Measurements from ENCODE around the gene LMO7. TPM values are rescaled to one million over a fixed set of nuclear protein-coding genes. Genes with fewer than 3 reads are reported as not detected.

Gene LMO7
- total and polyA plus RNA-seq, 11 donors = 195 to 573 (median 425) TPM

- 13 to 18% (median 16%) methylated on average over 11 of the region's 11 CpGs for WGBS, 4 donors
Measured at GRCh38 chr13:75876142-75877050, 240.3 kb downstream of the LMO7 start.

GRCh38 chr13:75877071-75877470 lies 240.9 kb downstream of the LMO7 start:
- no peaks in the 10 kb centered on the region for H3K9me3 ChIP-seq
- 93 to 98% (median 95%) methylated on average over 3 of the region's 3 CpGs for WGBS, 4 donors
- H3K4me1 ChIP-seq = peaks cover 0 to 8% (median 0%) of the 10 kb centered on the region in 12 donors
- DNase-seq (no peak), ATAC-seq (no peak)
- no peaks in the 10 kb centered on the region for H3K36me3 ChIP-seq
- no peak for TF ChIP-seq POLR2A (IDR thresholded peaks at IDR 0.05)
- TF ChIP-seq CTCF (IDR thresholded peaks at IDR 0.05) = no peak
- H3K27ac ChIP-seq = no peak overlapping the region
- no peak overlapping the region for H3K4me3 ChIP-seq
- intact Hi-C loops (cut with DNase I) = loop anchor here (2.0 to 10.0 kb wide), 13 partner anchors 138 to 1108 kb away; no protein-coding TSS in a partner anchor
- no peaks in the 10 kb centered on the region for H3K27me3 ChIP-seq

More at GRCh38 chr13:75876142-75877050, 240.3 kb downstream of the LMO7 start:
- Histone ChIP-seq H3K36me3 (no peaks in the 10 kb centered on the region), H3K4me1 (peaks cover 0 to 8% (median 0%) of the 10 kb centered on the region in 12 donors), H3K9me3 (no peaks in the 10 kb centered on the region), H3K27me3 (no peaks in the 10 kb centered on the region), H3K27ac (no peak overlapping the region), H3K4me3 (no peak overlapping the region)
- TF ChIP-seq POLR2A (IDR thresholded peaks at IDR 0.05) (no peak), CTCF (IDR thresholded peaks at IDR 0.05) (peak; percentile 86 to 96 (median 92))
- intact Hi-C loops (cut with DNase I) = loop anchor here (1.0 to 10.0 kb wide), 14 partner anchors 138 to 1108 kb away; no protein-coding TSS in a partner anchor
- ATAC-seq (peak; percentile 83 to 92 (median 86)), DNase-seq (peak in 4 of 5 donors; percentile 39 to 49 (median 44))

GRCh38 chr13:75879656-75880055 lies 243.5 kb downstream of the LMO7 start:
- Histone ChIP-seq H3K27ac (no peak overlapping the region), H3K36me3 (no peaks in the 10 kb centered on the region), H3K4me3 (no peak overlapping the region), H3K27me3 (no peaks in the 10 kb centered on the region), H3K4me1 (peaks cover 0 to 3% (median 0%) of the 10 kb centered on the region in 12 donors), H3K9me3 (no peaks in the 10 kb centered on the region)
- no peak for TF ChIP-seq CTCF (IDR thresholded peaks at IDR 0.05)
- TF ChIP-seq POLR2A (IDR thresholded peaks at IDR 0.05) = no peak
- WGBS, 4 donors = 84 to 90% (median 88%) methylated on average over 4 of the region's 4 CpGs
- DNase-seq = no peak
- intact Hi-C loops (cut with DNase I) = loop anchor here in 9 of 10 donors (2.0 to 10.0 kb wide), 12 partner anchors 135 to 1105 kb away; no protein-coding TSS in a partner anchor
- ATAC-seq = no peak

GRCh38 chr13:75881109-75881775 lies 245.1 kb downstream of the LMO7 start:
- H3K4me3 ChIP-seq = no peak overlapping the region
- no peak for ATAC-seq
- H3K4me1 ChIP-seq = peaks cover 0 to 3% (median 0%) of the 10 kb centered on the region in 12 donors
- no peaks in the 10 kb centered on the region for H3K36me3 ChIP-seq
- H3K9me3 ChIP-seq = no peaks in the 10 kb centered on the region
- no peaks in the 10 kb centered on the region for H3K27me3 ChIP-seq
- intact Hi-C loops (cut with DNase I) = no loop called here
- no peak for DNase-seq
- H3K27ac ChIP-seq = no peak overlapping the region
- 81 to 87% (median 83%) methylated on average over 4 of the region's 4 CpGs for WGBS, 4 donors
- TF ChIP-seq CTCF (IDR thresholded peaks at IDR 0.05) (no peak), POLR2A (IDR thresholded peaks at IDR 0.05) (no peak)
